ENCODE data around the gene CAPZA1.

DNA sequence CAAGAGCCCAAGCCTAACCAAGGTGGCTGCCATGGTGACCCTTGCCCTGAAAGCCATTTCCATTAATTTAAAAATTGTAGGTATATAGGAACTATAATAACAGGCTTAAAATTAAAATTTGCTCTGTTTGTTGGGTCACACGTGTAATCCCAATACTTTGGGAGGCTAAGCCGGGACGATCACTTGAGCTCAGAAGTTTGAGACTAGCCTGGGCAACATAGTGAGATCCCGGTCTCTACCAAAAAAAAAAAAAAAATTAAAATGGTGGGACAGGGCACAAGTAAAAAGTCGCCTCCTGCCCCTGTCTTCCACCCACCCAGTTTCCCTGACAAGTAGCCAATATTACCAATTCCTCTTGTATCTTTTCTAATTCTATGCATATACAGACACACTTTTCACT is 6.6 kb downstream of the CAPZA1 start:
- TF ChIP-seq, protein P1, sequence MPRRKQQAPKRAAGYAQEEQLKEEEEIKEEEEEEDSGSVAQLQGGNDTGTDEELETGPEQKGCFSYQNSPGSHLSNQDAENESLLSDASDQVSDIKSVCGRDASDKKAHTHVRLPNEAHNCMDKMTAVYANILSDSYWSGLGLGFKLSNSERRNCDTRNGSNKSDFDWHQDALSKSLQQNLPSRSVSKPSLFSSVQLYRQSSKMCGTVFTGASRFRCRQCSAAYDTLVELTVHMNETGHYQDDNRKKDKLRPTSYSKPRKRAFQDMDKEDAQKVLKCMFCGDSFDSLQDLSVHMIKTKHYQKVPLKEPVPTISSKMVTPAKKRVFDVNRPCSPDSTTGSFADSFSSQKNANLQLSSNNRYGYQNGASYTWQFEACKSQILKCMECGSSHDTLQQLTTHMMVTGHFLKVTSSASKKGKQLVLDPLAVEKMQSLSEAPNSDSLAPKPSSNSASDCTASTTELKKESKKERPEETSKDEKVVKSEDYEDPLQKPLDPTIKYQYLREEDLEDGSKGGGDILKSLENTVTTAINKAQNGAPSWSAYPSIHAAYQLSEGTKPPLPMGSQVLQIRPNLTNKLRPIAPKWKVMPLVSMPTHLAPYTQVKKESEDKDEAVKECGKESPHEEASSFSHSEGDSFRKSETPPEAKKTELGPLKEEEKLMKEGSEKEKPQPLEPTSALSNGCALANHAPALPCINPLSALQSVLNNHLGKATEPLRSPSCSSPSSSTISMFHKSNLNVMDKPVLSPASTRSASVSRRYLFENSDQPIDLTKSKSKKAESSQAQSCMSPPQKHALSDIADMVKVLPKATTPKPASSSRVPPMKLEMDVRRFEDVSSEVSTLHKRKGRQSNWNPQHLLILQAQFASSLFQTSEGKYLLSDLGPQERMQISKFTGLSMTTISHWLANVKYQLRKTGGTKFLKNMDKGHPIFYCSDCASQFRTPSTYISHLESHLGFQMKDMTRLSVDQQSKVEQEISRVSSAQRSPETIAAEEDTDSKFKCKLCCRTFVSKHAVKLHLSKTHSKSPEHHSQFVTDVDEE (CRISPR knock-in tag; IDR thresholded peaks at IDR 0.05), result no peak
- TF ChIP-seq, protein P2, sequence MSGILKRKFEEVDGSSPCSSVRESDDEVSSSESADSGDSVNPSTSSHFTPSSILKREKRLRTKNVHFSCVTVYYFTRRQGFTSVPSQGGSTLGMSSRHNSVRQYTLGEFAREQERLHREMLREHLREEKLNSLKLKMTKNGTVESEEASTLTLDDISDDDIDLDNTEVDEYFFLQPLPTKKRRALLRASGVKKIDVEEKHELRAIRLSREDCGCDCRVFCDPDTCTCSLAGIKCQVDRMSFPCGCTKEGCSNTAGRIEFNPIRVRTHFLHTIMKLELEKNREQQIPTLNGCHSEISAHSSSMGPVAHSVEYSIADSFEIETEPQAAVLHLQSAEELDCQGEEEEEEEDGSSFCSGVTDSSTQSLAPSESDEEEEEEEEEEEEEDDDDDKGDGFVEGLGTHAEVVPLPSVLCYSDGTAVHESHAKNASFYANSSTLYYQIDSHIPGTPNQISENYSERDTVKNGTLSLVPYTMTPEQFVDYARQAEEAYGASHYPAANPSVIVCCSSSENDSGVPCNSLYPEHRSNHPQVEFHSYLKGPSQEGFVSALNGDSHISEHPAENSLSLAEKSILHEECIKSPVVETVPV (CRISPR knock-in tag; IDR thresholded peaks at IDR 0.05), result no peak
- no peak for TF ChIP-seq ZNF565 (CRISPR knock-in tag; conservative IDR thresholded peaks at IDR 0.05; ENCODE audit: low read depth)
- no peak for TF ChIP-seq ZFP3 (CRISPR knock-in tag; IDR thresholded peaks at IDR 0.05)
- no peak for TF ChIP-seq ZFP30 (CRISPR knock-in tag; IDR thresholded peaks at IDR 0.05)
- TF ChIP-seq ESRRG (CRISPR knock-in tag; IDR thresholded peaks at IDR 0.05), result no peak
- TF ChIP-seq TCF4 (CRISPR knock-in tag; IDR thresholded peaks at IDR 0.05; ENCODE audit: borderline replicate concordance), result no peak
